GM12865 (cell line): ENCODE measurements around the gene SLC49A4.
A peak's percentile ranks its signal among the peaks of the same experiment; 100 is the strongest.

Experiments
- DNase-seq: peaks from one replicate; pipeline ENCODE4 v3.0.0; 2010; ENCODE audit warnings: low read depth
- H3K4me3 ChIP-seq: 2 replicates; pipeline ENCODE4 v1.5.1; 2011; ENCODE audit warnings: mild to moderate bottlenecking, low read depth, low read length, control low read depth
- CTCF ChIP-seq: IDR thresholded peaks from 2 replicates; pipeline ENCODE4 v1.5.1; 2011; ENCODE audit warnings: low read length, control low read depth, low read depth, inconsistent platforms; ENCODE audit not compliant: insufficient read depth; ENCODE audit errors: missing control alignments

The SLC49A4 gene

DNA sequence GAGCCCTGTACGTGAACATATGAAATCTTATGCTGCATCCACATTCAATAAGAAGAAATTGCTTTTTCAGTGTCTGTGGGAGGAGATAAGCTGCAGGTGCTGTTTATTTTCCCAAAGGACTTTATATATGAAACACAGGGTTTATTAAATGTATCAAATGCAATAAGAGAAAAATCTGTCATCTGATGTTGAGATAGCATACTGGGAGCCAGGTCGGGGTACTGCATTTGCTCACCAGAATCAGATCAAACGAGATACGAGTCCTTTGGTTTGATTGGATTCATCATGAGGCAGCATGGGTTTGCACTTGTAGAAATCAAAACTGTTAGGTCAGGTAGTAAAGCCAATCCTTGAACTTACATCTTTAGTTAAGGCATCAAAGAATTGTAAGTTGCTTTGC, 91.4 kb downstream of the SLC49A4 start:
- no peak overlapping the region for H3K4me3 ChIP-seq
- TF ChIP-seq CTCF: no peak
- no peak for DNase-seq

DNA sequence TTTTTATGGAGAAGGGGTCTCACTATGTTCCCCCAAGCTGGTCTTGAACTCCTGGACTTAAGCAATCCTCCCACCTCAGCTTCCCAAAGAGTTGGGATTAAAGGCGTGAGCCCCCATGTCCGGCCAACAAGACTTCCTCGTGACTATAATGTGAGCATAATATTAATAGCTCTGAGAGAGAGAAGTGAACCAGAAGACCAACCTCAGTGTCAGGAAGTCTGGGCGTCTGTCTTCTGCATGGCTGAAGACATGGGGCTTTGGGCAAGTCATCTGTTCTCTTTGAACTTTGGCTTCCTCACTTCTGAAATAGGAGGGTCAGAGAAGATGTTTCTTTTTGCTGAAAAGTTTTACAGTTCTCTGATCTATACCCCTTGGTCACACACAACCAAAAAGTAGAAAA, 92.1 kb downstream of the SLC49A4 start:
- no peak overlapping the region for H3K4me3 ChIP-seq
- TF ChIP-seq CTCF: no peak
- no peak for DNase-seq

DNA sequence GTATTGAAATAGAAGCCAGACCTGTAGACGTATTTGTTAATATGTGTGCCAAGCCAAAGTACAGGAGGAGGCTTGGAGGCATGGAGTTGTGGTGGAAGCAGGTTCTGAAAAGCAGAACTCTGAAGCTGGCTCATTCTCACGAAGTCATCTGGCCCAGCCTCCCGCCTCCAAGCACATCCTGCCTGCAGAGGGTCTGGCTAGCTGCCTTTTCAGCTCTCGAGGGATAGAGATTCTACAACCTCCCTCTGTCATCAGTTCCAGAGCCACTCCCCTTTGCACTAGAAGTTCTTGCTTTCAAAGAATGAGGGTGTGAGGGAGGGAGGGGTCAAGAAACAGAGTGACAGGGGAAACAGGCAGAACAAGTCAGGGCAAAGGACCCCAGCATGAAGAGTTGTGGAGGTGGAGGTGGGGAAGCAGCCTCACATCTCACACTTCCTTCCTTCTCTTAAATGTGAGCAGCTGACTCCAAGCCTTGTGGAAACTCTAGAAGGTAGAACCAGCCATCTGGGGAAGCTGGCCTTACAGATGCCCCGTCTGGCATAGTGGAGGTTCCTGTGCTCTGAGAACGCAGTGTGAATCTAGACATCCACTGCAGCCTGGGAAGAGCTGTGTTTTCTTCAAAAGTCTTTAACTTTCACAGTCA, 95.3 kb downstream of the SLC49A4 start:
- peak; percentile 50 for DNase-seq
- TF ChIP-seq CTCF: no peak
- no peak overlapping the region for H3K4me3 ChIP-seq

DNA sequence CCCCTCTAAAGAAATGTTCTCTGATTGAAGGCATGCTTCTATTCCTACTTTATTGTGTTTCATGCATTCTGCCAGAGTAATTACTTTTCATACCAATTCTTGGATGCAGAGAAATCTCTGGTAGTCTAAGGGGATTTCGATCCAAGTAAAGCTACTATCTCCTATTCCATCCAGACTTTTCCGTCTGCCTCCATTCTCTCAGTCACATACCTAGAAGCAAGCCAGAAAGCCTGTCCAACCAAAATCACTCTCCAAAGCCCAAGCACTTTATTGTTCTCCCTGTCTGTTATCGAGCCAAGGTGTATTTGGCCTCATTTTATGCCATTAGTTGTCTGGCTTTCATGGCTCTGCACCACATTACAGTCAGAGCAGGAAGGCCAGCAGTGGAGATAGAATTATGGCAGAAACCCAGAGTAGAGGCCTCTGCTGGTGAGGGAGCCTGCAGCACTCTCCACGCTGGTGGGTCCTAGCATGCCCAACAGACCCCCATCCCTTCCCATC, 95.9 kb downstream of the SLC49A4 start:
- TF ChIP-seq CTCF: no peak
- no peak for DNase-seq
- H3K4me3 ChIP-seq: no peak overlapping the region

GRCh38 chr3:122892118-122892960, 97.5 kb downstream of the SLC49A4 start:
- no peak for DNase-seq
- no peak for TF ChIP-seq CTCF
- H3K4me3 ChIP-seq: no peak overlapping the region

DNA sequence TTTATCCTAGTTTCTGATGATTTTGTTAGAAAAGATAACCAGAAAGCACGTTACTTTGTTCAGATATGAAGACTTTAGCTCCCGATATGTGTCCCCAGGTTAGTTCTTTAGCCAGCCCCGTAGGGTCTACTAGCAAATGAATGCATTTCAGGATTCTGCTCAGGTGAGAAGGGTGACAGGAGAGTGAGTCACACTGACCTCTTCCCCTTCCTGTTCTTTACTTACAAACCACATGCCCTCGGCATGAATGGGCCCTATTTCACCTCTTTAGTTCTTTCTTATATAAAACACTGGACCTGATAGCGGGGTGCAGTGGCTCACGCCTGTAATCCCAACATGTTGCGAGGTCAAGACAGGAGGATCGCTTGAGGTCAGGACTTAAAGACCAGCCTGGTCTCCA, 98.4 kb downstream of the SLC49A4 start:
- peak; percentile 41 for DNase-seq
- no peak for TF ChIP-seq CTCF
- no peak overlapping the region for H3K4me3 ChIP-seq
